GM19372 (cell line): ENCODE results near the gene SBK2.
"Not testable (repeated sequence)": the region's sequence is repeated elsewhere in the genome, so short reads cannot be mapped to it uniquely, and the experiment has no call there.

Experiments
- ATAC-seq: cut with Tn5 transposase; IDR thresholded peaks from one replicate; pipeline ENCODE4 v1.9.1; 2021; ENCODE audit warnings: mild to moderate bottlenecking, low read depth, moderate library complexity; ENCODE audit not compliant: unreplicated experiment

Gene SBK2

GRCh38 chr19:55536366-55536765, 567 bp downstream of the SBK2 start:
- ATAC-seq = no peak

GRCh38 chr19:55535965-55536350, 975 bp downstream of the SBK2 start:
- no peak for ATAC-seq

- ATAC-seq = no peak
Observed at GRCh38 chr19:55535173-55535964, 1.6 kb downstream of the SBK2 start.

GRCh38 chr19:55534280-55534679, 2.7 kb downstream of the SBK2 start:
- ATAC-seq = not testable (repeated sequence)

- no peak for ATAC-seq
Observed at GRCh38 chr19:55530996-55531395, 5.9 kb downstream of the SBK2 start.

GRCh38 chr19:55529636-55530234, 7.2 kb downstream of the SBK2 start:
- no peak for ATAC-seq

- no peak for ATAC-seq
Observed at GRCh38 chr19:55528030-55528803, 8.7 kb downstream of the SBK2 start.

GRCh38 chr19:55527197-55528029, 9.5 kb downstream of the SBK2 start:
- no peak for ATAC-seq

- ATAC-seq = no peak
Observed at GRCh38 chr19:55526216-55527196, 10.4 kb downstream of the SBK2 start.

- ATAC-seq = no peak
Observed at GRCh38 chr19:55525289-55526101, 11.4 kb downstream of the SBK2 start.

- ATAC-seq = no peak
Observed at GRCh38 chr19:55520691-55521292, 16.1 kb downstream of the SBK2 start.

- no peak for ATAC-seq
Observed at GRCh38 chr19:55519451-55520311, 17.3 kb downstream of the SBK2 start.

- peak; percentile 99 for ATAC-seq
Observed at GRCh38 chr19:55516878-55517620, 19.9 kb downstream of the SBK2 start.

GRCh38 chr19:55508120-55508519, 28.8 kb downstream of the SBK2 start:
- ATAC-seq = no peak

GRCh38 chr19:55504981-55505380, 32.0 kb downstream of the SBK2 start:
- no peak for ATAC-seq

GRCh38 chr19:55504252-55504603, 32.7 kb downstream of the SBK2 start:
- no peak for ATAC-seq
